Right lung (tissue), 5 donors: Measurements from ENCODE around the gene UNC13B. TPM values are rescaled to one million over a fixed set of nuclear protein-coding genes. Genes with fewer than 3 reads are reported as not detected.
"Not testable (repeated sequence)": the region's sequence is repeated elsewhere in the genome, so short reads cannot be mapped to it uniquely, and the experiment has no call there.

ENCODE experiments used
- DNase-seq, 2 donors: peaks; one replicate each; pipeline ENCODE4 v3.0.0-alpha.2; 2013
- polyA plus RNA-seq, 5 donors: library from polyadenylated mRNA; unstranded; fragments of 120-200 nt; gene quantifications; one replicate each; pipeline versions ENCODE4 v1.2.1 to v1.2.3, GENCODE V29; 2013; ENCODE audit warnings: inconsistent platforms in 1 of 5, low replicate concordance in 1 of 5; ENCODE audit not compliant: insufficient read length in 5 of 5, insufficient read depth in 1 of 5

The UNC13B gene
- polyA plus RNA-seq, 5 donors = 70.4 to 90.4 (median 79.8) TPM

DNA sequence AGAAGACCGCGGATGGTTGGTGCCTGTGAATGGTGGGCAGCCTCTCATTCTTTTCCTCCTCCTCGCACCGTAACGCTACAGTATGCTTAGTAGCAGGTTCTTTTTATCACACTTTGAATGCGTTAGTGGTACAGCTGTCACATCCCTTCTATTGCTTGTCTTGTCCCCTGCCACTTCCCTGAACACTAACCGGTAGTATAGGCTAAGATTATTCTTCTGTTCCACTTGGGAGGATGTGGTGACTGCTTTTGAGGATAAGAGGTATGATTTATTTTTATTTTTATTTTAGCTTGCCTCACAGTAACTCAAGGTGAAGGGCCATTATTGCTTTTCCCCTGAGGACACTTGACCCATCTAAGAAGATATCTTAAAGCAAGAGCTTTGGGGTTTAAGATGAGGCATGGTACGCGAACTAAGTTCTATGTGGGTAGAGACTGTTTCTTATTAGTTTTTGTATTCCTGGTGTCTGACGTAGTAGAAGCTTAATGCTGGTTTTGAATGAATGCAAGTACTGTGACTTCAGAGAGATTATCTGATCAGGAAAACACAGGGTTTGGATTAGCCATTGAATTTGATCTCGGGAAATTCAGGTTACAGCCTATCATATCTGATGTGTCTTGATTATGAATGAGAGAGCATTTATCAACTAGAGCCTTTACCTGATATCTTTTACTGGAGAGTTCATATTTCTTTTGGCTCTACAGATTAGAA is 951 bp downstream of the UNC13B start:
- no peak for DNase-seq

DNA sequence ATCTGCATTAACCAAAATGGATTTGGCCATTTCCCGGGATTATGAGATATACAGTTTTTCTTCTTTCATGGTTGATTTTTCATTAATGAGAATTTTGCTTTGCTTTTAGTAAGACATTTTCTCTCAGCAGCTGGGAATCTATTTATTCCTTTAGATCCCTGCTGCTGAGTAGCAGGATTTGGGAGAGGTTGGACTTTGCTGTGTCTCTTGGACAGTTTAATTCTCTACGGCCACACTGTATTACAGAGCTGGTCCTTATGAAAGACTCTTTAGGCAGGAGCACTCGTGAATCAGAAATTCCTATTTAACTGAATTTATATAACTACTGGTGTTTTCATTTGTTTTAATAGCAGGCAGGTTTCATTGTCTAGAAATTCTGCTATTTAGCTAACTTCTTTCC is 1.6 kb downstream of the UNC13B start:
- DNase-seq = no peak

- no peak for DNase-seq
Observed at GRCh38 chr9:35164711-35165110, 2.9 kb downstream of the UNC13B start.

GRCh38 chr9:35167429-35167828 is 5.6 kb downstream of the UNC13B start:
- DNase-seq = not testable (repeated sequence)

GRCh38 chr9:35168963-35169362 is 7.2 kb downstream of the UNC13B start:
- no peak for DNase-seq

DNA sequence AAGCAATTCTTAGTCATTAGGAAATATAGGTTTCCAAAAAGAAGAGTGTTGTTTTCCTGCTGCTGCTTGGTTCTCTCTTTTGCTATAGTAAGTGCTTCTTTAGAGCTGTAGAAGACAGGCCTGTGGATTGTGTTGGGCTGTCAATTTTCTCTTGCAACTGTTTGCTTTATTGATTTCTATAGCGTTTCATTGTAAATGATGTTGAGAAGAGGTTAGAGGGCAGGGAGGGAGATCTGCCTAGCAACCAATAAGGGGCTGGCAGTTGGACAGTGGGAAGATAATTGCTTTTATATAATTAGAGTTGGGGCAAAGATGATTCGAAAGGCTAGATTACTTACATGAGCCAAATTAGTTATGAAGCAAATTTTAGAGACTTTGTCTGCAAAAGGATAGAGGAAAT is 11.1 kb downstream of the UNC13B start:
- no peak for DNase-seq

GRCh38 chr9:35177520-35177919 is 15.7 kb downstream of the UNC13B start:
- no peak for DNase-seq

- no peak for DNase-seq
Observed at GRCh38 chr9:35179347-35180280, 17.8 kb downstream of the UNC13B start.

DNA sequence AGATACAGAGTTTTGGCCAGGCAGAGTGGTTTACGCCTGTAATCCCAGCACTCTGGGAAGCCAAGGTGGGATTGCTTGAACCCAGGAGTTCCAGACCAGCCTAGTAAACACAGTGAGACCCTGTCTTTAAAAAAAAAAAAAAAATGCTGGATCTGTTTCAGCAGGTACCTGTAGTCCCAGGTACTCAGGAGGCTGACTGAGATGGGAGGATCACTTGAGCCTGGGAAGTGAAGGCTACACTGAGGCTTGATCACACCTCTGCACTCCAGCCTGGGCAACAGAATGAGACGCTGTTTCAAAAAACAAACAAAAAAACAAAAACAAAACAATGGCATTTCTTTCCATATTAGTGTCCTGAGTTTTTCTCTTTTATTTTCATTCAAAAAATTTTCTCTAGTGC is 19.0 kb downstream of the UNC13B start:
- DNase-seq = no peak

- DNase-seq = not testable (repeated sequence)
Observed at GRCh38 chr9:35182401-35182800, 20.6 kb downstream of the UNC13B start.

DNA sequence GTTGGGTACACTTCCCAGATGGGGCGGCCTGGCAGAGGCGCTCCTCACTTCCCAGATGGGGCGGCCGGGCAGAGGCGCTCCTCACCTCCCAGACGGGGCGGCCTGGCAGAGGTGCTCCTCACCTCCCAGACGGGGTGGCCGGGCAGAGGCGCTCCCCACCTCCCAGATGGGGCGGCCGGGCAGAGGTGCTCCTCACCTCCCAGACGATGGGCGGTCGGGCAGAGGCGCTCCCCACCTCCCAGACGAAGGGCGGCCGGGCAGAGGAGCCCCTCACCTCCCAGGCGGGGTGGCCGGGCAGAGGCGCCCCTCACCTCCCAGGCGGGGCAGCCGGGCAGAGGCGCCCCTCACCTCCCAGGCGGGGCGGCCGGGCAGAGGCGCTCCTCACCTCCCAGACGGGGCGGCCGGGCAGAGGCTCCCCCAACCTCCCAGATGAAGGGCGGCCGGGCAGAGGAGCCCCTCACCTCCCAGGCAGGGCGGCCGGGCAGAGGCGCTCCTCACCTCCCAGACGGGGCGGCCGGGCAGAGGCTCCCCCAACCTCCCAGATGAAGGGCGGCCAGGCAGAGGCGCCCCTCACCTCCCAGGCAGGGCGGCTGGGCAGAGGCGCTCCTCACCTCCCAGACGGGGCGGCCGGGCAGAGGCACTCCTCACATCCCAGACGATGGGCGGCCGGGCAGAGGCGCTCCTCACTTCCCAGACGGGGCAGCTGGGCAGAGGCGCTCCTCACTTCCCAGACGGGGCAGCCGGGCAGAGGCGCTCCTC is 21.4 kb downstream of the UNC13B start:
- not testable (repeated sequence) for DNase-seq

DNA sequence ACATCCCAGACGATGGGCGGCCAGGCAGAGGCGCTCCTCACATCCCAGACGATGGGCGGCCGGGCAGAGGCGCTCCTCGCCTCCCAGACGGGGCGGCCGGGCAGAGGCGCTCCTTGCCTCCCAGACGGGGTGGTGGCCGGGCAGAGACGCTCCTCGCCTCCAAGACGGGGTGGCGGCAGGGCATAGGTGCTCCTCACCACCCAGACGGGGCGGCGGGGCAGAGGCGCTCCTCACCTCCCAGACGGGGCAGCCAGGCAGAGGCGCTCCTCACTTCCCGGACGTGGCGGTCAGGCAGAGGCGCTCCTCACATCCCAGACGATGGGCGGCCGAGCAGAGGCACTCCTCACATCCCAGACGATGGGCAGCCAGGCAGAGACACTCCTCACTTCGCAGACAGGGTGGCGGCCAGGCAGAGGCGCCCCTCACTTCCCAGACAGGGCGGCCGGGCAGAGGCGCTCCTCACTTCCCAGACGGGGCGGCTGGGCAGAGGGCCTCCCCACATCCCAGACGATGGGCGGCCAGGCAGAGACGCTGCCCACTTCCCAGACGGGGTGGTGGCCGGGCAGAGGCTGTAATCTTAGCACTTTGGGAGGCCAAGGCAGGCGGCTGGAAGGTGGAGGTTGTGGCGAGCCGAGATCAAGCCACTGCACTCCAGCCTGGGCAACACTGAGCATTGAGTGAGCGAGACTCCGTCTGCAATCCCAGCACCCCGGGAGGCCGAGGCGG is 22.1 kb downstream of the UNC13B start:
- DNase-seq = not testable (repeated sequence)

GRCh38 chr9:35186524-35186923 is 24.7 kb downstream of the UNC13B start:
- DNase-seq = no peak

DNA sequence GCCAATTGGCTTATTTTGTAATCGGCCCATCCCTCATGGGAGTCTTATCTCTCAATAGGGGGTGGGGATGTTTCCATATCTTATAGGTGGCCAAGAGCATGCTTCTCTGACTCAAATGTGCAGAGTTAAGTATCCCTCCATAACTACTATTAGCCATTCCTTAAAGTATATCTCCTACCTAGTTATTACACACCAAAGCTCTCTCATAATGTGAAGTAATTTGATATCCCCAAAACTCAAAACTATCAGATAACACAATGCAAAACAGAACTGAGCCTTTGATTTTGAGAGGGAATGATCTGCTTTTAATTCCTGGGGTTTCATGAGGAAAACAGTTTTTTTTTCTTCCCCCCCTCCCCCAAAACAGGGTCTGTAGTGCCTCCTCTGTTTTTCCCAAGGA is 28.4 kb downstream of the UNC13B start:
- no peak for DNase-seq

DNA sequence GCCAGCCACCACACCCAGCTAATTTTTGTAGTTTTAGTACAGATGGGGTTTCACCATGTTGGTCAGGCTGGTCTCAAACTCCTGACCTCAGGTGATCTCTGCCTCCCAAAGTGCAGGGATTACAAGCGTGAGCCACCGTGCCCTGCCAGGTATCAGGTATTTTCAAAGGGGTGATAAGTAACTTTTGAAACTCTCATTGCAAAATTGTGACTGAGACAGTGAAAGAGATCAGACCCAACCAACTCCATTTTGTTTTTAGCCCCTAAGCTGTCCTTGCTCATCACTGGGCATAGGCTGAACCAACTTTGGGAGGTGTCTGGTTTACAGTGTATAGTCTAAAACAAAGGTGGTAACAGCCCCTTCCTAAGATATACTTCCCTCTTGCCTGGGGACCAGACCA is 29.3 kb downstream of the UNC13B start:
- DNase-seq = no peak

- DNase-seq = no peak
Observed at GRCh38 chr9:35193762-35194161, 32.0 kb downstream of the UNC13B start.

GRCh38 chr9:35195683-35196082 is 33.9 kb downstream of the UNC13B start:
- DNase-seq = no peak

- DNase-seq = no peak
Observed at GRCh38 chr9:35198191-35198590, 36.4 kb downstream of the UNC13B start.

DNA sequence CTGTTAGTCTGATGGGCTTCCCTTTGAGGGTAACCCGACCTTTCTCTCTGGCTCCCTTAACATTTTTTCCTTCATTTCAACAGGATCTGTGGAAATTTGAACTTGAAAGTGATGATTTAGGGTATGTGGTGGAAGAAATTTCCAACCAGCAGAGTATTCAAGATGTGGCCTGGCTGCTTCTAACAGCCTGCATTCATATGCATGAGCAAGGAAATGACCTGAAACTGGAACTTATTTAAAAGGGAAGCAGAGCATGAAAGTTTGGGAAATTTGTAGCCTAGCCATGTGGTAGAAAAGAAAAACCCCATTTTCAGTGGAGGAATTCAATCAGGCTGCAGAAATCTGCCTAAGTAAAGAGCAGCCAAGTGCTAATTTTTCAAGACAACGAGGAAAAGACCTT is 41.7 kb downstream of the UNC13B start:
- DNase-seq = no peak

GRCh38 chr9:35205340-35205739 is 43.5 kb downstream of the UNC13B start:
- DNase-seq = no peak

DNA sequence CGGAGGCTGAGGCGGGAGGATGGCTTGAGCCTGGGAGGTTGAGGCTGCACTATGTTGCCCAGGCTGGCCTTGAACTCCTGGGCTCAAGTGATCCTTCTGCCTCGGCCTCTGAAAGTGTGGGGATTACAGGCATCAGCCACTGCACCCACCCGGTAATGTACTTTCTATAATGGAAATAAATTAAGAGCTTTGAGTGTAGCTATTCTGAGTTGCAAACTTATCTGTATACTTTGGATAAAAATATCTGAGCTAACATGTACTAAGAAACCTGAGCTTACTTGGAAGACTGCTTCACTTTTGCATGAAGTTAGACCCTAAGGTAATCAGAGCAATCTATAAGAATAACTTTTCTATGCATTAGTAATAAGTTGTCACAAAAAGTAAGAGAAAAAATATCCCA is 50.0 kb downstream of the UNC13B start:
- no peak for DNase-seq
